GM19397 (cell line): ENCODE results near the gene ITGA11.

Experiments used
- ATAC-seq: cut with Tn5 transposase; IDR thresholded peaks from one replicate; pipeline ENCODE4 v1.9.1; 2021; ENCODE audit warnings: mild to moderate bottlenecking, moderate library complexity; ENCODE audit not compliant: unreplicated experiment

The ITGA11 gene

DNA sequence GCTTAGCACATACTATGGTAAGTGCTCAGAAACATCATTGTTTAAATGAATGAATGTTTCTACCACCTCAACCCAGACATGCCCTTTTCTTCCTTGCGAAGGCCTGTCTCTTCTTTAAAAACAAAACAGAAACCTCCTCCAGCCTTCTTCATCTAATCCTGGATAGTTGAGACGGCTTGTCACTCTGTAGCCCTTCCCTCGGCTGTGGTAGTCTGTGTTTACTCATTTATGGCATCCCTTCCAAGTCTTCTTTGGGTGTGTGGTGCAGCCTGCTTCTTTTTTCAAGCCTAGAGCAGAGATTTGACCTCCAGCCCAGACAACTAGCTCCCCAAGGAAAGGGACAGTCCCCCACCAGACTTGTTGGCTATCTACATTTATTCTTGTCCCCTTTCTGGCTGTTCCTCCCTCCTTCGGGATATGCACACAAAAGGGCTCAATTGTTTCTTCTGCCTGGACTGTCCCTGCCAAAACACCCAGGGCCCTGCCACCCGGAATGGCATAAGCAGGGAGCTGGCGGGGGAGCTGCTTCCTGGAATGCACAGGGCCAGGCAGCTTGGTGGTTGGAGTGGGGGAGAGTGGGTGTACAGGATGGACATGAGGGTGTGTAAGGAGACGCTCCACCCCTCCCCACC, 67.8 kb downstream of the ITGA11 start:
- ATAC-seq, result no peak

DNA sequence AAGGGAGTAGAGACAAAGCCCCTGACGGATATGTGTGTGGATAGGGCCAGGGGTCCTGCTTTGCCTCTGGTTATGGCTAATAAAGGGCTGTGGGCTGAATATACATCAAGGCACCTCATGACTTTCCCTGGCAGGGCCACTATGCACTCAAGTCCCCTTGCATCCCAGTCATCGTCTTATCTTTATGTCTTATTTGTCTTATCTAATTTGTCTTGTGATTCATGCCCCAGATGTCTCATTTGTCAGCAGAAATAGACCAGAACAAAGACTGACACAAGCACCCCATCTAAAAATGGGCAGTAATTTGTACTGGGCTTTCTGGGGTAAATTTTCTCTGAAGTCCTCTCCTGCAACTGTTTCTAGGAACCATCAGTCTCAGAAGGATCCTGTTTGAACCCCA, 68.6 kb downstream of the ITGA11 start:
- ATAC-seq, result no peak

DNA sequence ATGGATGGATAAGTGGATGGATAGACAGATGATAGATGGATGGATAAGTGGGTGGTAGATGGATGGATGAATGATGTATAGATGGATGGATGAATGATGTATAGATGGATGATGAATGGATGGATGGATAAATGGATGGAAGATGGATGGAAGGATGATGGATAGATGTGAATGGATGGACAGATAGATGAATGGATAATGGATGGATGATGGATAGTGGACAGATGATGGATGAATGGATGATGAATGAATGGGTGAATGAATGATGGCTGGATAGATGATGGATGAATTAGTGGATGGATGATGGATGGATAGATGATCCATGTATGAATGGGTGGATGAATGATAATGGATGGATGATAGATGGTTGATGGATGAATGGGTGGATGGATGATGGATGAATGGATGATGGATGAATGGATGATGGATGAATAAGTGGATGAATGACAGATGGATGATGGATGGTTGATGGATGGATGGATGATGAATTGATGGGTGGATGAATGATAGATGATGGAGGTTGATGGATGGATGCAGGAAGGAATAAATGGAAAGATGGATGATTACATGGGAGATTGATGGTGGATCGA, 69.3 kb downstream of the ITGA11 start:
- ATAC-seq, result no peak

DNA sequence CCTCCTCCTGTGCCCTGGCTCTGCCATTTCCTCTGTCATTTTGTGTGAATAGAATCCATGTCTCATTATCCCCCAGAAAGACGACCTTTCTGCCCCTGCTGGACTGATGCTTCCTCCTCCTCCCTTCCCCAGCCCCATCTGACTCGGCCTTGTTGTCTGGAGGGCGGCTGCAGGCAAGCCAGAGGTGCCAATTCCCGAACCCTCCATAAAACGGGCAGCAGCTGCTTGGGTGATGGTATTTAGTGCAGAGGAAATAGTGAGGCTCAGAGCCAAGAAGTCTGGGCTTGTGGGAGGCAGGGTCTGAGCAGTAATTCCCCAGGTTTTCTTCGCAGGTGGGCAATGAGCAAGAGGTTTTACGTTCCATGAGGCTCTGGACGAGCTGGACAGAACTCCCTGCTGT, 71.2 kb downstream of the ITGA11 start:
- no peak for ATAC-seq

DNA sequence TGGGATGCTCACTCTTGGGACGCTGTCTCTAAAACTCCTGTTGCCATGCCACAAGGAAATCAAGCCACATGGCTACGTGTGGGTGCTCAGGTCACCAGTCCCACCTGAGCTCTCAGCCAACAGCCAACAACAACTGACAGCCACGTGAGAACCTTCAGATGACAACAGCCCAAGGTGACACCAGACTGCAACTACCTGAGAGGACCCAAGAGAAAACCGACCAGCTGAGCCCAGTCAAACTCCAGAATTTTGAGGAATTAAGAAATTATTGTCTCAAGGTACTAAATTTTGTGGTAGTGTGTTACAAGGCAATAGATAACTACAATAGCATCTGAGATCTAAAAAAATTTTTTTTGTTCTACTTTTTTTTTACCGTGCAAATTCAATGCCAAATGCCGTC, 75.2 kb downstream of the ITGA11 start:
- ATAC-seq, result no peak

DNA sequence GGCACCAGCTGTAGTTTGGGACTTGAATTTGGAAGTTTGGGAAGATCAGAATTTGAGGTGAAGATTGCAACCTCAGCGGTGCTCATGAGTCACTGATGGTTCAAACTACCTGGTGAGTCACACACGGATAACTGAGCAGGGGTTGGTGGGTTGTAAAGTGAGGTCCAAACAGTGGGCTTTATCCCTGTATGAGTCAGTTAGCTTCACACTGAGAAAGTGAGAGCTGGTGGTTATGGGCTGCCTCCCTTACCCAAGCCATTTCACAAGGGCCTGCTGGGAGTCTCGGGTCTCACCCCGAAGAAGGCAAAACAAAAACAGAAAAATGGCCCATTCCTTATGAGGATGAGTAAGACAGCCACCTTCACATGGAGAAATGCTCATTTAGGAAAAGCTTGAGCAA, 77.0 kb downstream of the ITGA11 start:
- ATAC-seq, result no peak

DNA sequence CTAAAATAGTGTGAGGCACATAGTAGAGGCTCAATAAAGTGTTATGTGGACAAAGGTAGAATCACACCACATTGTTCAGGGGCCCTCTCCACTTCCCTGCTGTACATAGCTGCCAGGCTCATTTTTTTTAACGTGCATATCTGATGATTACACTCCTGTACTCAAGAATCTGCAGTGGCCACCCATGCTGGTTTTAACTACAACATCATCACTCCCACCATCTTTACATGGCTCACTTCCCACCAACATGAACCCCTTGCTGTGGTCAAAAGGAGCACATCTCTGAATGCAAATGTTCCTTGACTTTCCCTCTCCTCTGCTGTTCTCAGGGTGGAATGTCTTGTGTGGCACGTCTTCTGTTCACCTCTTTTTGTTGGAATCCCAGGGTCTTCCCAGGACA, 77.7 kb downstream of the ITGA11 start:
- ATAC-seq, result no peak

DNA sequence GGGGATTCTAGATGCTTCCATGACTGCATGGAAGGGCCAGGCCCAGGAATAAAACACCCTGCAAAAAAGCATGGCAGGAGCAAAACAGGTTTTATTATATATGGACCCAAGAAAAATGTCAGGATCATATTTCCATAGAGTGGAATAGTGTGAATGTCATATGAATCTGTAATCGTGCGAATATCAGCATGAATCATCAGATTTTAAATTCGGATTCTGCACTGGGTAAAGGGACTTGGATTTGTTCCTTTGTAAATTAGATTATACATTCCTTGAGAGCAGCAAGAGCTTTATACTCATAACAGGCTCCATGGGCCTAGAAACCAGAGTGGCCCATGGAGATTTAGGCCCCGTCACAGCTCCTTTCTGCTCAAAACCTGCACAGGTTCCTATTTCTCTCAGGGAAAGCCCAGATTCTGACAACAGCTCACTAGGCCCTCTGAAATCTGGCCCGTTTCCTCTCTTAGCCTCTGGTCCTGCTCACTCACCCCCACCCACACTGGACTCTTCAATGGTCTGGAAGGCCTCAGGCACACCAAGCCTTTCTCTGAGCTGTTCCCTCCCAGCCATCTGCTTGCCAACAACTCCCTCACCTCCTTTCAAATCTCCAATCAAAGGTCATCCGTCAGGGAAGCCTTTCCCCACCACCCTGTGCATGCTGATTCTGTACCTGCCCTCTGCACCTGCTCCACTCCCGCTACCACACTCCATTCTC, 78.4 kb downstream of the ITGA11 start:
- ATAC-seq, result no peak

DNA sequence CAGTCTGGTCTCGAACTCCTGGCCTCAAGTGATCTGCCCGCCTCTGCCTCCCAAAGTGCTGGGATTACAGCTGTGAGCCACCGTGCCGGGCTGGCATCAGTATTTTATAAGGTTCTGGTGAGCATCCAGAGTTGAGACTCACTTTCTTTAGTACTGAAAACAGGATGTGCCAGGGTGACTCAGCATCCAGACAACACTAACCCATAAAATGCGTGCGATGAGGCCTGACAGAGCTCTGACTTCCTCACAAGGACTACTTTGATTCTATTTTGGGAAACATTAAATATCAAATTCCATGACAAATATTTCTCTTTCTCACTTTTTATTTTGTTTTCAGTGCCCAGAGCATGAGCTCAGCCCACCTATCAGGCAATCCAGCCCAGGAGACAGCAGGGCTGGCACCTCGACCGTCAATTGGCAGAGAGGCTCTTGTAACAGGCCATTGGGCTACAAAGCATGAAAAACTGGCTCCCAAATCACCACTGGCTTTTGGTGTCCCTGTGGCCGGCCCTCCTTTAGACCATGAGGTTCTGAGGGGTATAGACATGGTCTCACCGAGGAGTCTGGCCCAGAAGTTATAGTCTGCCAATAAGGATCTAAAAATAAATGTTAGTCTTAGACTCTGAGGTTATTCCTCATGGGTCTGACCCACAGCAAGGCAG, 79.4 kb downstream of the ITGA11 start:
- no peak for ATAC-seq

DNA sequence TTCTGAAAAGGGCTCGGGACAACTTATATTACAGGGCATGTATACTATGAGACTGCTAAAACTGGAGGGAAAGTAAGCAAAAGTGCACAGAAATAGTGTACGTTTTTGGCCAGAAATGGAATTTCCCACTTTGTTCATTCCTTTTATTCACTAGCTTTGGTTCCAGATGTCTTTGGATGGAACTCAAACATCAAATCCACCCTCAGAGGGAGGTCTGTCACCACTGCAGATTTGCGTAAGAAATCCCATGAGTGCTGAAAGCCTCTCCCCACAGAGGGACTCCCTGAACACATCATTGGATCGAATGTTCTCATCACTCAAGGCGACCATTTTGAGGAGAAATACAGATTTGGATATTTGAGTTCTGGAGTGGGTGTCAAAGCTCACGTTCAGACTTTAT, 82.8 kb downstream of the ITGA11 start:
- no peak for ATAC-seq

DNA sequence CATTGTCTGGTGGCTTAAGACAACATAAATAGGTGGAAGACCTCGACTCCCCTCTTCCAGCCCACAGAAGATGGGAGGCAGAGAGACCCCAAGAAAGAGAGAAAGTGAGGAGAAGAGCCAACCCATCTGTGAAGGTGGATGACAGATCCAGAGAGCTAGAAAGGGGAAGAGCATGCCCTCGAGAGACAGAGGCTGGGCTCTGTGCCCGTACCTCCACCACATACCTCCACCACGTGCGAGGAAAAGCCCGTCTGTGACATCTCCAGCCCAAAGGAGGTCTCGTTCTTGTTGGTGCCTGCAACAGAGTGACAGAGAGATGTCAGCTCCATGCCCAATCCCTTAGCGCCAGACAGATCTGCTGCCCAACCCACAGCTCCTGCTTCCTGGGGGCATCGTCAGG, 83.4 kb downstream of the ITGA11 start:
- ATAC-seq, result no peak

DNA sequence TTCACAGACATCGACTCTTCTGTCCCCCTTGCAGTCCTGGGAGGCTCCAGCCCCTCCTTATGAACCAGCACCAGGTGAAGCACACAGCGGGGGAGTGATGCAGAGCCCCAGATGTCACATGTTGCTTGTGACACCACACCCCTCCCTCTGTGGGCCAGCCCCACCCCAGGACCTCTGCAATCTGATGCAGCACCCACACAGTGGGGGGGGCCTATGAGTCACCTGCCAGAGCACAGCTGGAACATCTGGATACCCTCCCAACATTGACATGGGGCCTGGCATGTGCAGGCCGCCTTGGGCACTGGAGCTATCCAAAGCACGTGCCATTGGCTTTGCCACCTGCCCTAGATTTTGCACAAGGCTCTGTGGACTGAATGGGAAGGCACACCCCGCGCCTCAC, 83.9 kb downstream of the ITGA11 start:
- ATAC-seq, result no peak

DNA sequence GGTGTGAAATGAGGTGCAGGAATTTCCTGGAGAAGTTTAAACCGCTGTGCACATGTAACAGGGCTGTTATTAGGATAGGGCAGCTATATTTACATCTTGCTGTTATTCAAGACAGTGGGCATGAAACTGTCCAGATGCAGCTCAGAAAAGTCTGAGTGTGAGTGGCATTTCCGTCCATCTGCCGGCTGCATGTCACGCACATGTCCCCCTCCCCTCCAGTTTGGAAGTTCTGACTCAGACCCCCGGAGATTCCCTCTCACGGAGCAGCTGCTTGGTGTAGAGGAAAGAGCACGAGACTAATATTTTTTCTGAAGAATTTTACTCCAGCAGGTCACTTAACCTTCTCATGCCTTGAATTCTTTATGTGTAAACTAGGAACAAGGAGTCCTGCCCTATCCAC, 84.6 kb downstream of the ITGA11 start:
- ATAC-seq, result no peak

DNA sequence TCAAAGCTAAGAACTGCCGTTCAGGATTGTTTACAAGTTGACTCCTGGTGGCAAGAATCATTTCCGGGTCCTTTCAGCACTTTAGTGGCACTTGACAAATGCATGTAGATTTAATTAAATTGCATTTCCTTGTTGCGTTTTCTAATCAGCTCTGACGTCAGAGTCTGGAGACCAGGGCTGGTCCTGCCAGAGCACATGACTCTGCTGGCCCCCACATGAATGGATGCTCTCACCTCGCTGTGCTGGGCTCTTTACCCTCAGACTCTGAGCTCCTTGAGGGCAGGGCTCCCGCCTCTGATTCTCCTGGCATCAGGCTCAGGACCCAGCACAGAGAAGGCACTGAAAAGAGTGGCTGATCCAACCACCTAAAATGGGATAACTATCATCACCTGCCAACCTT, 85.0 kb downstream of the ITGA11 start:
- no peak for ATAC-seq

DNA sequence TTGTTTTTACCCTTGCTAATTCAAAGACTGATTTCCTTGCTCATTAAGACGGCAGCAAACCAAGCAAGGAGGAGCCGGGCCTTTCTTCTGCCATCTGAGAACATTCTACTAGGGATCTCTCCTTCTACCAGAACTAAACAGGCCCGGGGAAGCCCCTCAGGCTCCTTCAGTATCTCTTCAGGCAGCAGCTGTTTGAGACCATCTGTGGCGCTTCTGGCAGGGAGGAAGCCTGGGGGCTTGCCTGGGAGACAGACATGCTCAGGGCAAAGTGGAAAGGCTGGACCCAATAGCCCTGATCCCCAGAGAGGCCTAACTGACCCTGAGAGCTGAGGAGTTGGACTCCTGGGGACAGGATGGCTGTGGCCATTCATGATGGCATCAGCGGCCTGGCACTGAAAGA, 86.5 kb downstream of the ITGA11 start:
- ATAC-seq, result no peak

DNA sequence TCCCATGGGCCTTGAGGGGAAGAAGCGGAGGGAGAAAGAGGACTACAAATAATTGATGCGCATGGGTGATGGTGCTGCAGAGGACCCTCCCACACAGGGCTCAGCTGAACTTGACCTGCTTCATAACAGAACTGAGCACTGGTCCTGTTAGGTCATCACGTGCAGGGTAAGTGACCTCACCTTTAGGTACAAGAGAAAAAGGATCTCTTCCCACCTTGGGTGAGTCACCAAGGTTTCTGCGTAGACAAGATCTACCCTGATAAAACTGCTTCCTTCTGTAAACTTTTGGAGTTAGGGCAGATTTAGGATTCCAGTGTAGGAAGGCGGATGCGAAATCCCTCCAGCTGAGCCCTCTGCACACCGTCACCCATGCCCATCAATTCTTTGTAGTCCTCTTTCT, 87.4 kb downstream of the ITGA11 start:
- ATAC-seq, result no peak

DNA sequence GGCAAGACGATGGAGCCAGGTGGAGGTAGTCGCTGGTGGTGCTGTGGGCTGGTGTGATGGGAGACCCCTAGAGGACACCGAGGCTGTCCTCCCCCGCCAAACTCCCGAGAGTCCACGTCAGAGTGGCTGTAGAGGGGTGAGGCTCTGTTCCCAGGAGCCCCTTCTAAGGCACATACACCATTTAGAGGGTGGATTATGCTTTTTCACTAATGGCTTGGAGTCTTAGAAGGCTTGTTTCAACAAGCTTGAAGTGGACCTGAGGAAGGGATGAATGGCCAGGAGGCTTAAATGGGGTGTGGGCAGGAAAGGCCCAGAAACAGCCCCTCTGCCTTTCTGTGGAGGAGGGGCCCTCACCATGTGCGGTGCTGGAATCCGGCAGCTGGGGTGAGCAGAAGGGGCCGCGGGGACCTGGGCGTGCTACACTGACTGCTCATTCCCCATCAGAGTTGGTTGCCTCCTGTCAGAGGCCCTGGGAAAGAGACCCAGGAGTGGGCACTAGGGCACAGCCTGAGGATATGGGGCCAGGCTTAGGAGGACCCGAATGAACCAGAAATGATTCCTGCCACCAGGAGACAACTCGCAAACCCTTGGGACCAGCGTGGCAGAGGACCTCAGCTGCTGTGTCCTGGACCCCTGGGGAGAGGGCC, 88.3 kb downstream of the ITGA11 start:
- no peak for ATAC-seq

DNA sequence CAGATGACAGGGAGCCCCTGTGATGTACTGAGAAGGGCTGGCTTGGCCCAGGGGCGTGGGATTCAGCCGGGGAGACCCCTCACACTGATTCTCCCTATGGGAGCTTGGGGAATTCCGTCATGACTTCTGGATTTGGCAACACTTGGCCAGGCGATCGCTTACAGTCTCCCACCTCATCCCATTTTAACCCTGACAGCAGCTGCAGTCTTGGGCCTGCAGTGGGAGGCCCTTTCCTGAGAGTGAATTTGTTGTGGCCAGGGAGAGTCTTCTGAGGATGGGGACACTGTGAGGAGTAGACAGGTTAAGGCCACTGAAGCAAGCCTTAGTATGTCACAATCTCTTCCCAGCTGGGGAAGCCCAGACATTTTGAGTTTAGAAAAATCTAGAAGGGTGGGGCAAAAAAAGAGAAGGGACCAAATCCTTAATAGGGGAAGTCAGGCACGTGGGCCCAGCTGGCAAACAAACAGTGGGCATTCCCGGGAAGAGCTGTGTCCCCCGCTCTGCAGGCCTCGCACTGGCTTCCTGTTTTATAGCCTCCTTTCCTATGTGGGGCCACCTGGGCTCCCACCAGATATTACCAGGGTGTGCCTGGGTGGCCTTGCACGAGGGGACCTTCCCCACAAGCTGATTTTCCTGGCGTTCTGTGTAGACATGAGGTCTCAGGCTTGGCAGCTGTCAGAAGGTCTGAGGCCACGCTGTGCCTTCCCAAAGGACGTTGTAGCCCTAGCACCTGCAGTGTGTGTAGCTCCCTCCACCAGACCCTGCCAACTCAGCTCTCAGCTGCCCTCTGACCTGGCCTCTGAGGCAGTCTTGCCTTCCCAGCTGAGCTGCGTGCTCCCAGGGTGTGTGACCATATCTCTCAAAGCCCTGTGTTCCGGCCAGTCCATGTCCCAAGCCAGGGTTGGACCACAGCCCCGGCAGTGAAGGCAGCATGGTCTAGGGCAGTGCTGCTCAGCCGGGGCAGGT, 89.9 kb downstream of the ITGA11 start:
- ATAC-seq, result no peak

DNA sequence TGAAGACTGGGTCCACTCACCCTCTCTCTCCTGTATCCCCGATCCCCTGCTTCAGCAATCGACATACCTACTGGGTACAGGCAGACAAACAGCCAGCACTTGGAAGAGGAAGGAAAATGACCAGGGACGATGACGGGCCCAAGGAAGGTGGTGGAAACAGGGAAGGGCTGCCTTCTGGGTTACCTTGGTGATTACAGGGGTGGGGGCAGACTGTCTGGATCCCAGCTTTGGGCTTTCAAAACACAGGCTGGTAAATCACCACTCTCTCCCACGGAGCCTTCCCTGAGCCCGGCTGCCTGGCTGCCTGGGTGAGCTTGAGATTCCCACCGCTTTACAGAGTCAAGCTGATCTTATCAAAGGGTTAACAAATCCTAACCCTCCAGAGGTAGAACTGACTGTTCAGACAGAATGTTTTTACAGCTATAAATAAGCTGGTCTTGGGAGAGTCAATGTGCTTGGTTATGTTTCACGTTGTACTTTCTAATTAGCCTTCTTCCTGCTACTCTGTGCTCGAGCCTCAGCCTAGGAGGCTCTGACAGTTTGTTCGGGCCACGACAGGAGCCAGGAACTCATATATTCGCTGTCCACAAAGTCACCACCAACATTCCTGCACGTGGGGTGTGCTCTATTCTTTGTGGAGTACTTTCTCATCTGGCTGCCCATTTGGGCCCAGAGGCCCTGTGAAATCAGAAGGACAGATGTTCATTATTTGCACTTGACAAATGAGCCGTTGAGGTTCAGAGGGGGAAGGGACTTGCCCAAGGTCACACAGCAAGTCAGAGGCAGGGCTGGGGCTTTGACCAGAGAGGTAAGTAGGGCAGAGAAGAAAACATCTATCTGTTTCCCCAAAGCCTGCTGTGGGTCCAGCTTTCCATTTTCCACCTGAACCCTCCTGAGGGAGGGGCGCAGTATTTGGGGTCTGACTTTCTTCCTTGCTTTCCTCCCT, 91.0 kb downstream of the ITGA11 start:
- ATAC-seq, result no peak
